Measurements from ENCODE around the gene MTMR4.

DNA sequence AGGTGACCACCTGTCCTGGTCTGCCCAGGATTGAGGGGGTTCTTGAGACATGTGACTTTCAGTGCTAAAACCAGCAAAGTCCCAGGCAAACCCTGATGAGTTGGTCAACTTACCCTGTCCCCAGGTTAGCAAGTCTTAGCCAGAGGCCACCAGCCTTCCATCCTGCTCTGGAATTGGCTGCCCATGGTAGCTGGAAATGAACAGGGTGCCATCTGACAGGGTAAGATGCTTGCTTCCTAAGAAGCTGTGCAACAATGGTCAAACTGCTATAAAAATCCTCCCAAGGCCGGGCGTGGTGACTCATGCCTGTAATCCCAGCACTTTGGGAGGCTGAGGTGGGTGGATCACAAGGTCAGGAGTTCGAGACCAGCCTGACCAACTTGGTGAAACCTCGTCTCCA lies 22.8 kb upstream of the MTMR4 start:
- TF ChIP-seq EZH2 (optimal IDR thresholded peaks at IDR 0.05; ENCODE audit: low read depth, low read length): no peak
- TF ChIP-seq, protein P1, sequence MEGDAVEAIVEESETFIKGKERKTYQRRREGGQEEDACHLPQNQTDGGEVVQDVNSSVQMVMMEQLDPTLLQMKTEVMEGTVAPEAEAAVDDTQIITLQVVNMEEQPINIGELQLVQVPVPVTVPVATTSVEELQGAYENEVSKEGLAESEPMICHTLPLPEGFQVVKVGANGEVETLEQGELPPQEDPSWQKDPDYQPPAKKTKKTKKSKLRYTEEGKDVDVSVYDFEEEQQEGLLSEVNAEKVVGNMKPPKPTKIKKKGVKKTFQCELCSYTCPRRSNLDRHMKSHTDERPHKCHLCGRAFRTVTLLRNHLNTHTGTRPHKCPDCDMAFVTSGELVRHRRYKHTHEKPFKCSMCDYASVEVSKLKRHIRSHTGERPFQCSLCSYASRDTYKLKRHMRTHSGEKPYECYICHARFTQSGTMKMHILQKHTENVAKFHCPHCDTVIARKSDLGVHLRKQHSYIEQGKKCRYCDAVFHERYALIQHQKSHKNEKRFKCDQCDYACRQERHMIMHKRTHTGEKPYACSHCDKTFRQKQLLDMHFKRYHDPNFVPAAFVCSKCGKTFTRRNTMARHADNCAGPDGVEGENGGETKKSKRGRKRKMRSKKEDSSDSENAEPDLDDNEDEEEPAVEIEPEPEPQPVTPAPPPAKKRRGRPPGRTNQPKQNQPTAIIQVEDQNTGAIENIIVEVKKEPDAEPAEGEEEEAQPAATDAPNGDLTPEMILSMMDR (IDR thresholded peaks at IDR 0.05; ENCODE audit: low read length): no peak

Measured in MM.1S (cell line).